GM12891 (cell line): ENCODE data around the gene DDX23.

ENCODE experiments used
- PAX5 ChIP-seq: IDR thresholded peaks from 2 replicates; pipeline ENCODE4 v1.6.1; 2011; ENCODE audit warnings: low read length, moderate library complexity, mild to moderate bottlenecking; ENCODE audit not compliant: insufficient read depth, severe bottlenecking
- POLR2A ChIP-seq: IDR thresholded peaks from 2 replicates; pipeline ENCODE4 v1.6.1; 2011; ENCODE audit warnings: low read depth, low read length, control low read depth
- POLR2AphosphoS5 ChIP-seq: IDR thresholded peaks from 2 replicates; pipeline ENCODE4 v1.6.1; 2011; ENCODE audit warnings: low read depth, low read length, control low read depth
- POU2F2 ChIP-seq: IDR thresholded peaks from 2 replicates; pipeline ENCODE4 v1.6.1; 2011; ENCODE audit warnings: low read depth, mild to moderate bottlenecking, control low read depth, low read length, moderate library complexity
- SPI1 ChIP-seq: IDR thresholded peaks from 2 replicates; pipeline ENCODE4 v1.6.1; 2011; ENCODE audit warnings: low read depth, low read length, control low read depth
- TAF1 ChIP-seq: IDR thresholded peaks from 2 replicates; pipeline ENCODE4 v1.6.1; 2011; ENCODE audit warnings: low read depth, low read length, control low read depth

- TF ChIP-seq POLR2A (no peak), POLR2AphosphoS5 (no peak), SPI1 (no peak), POU2F2 (no peak), TAF1 (no peak), PAX5 (no peak)
These were observed 5.5 kb upstream of the DDX23 start for GRCh38 chr12:48857278-48857994.
